HG02763 (cell line): ENCODE data around the gene SLAMF1.
"Not testable (repeated sequence)": the region's sequence is repeated elsewhere in the genome, so short reads cannot be mapped to it uniquely, and the experiment has no call there.

Source experiments
- ATAC-seq: cut with Tn5 transposase; IDR thresholded peaks from one replicate; pipeline ENCODE4 v1.9.1; 2021; ENCODE audit warnings: mild to moderate bottlenecking, moderate library complexity; ENCODE audit not compliant: unreplicated experiment

The SLAMF1 gene

GRCh38 chr1:160646711-160647328 lies at the start of gene SLAMF1:
TSS of gene SLAMF1 (minus strand) at chr1:160647044. CDS start at chr1:160646945, 99 bp downstream.
- ATAC-seq: peak; percentile 43

GRCh38 chr1:160692390-160692789 lies 45.5 kb upstream of the SLAMF1 start:
- not testable (repeated sequence) for ATAC-seq

GRCh38 chr1:160685266-160685665 lies 38.4 kb upstream of the SLAMF1 start:
- no peak for ATAC-seq

- ATAC-seq: no peak
Observed at GRCh38 chr1:160682983-160683865, 36.4 kb upstream of the SLAMF1 start.

- no peak for ATAC-seq
Observed at GRCh38 chr1:160681891-160682140, 35.0 kb upstream of the SLAMF1 start.

- ATAC-seq: no peak
Observed at GRCh38 chr1:160681066-160681890, 34.4 kb upstream of the SLAMF1 start.

GRCh38 chr1:160680399-160680798 lies 33.6 kb upstream of the SLAMF1 start:
- ATAC-seq: no peak

- ATAC-seq: no peak
Observed at GRCh38 chr1:160679893-160680292, 33.0 kb upstream of the SLAMF1 start.

- ATAC-seq: no peak
Observed at GRCh38 chr1:160676869-160677597, 30.2 kb upstream of the SLAMF1 start.

GRCh38 chr1:160675641-160676410 lies 29.0 kb upstream of the SLAMF1 start:
- no peak for ATAC-seq

- no peak for ATAC-seq
Observed at GRCh38 chr1:160674415-160674814, 27.6 kb upstream of the SLAMF1 start.

- no peak for ATAC-seq
Observed at GRCh38 chr1:160672789-160673695, 26.2 kb upstream of the SLAMF1 start.

- ATAC-seq: no peak
Observed at GRCh38 chr1:160671603-160672517, 25.0 kb upstream of the SLAMF1 start.

- ATAC-seq: no peak
Observed at GRCh38 chr1:160670701-160671100, 23.9 kb upstream of the SLAMF1 start.

GRCh38 chr1:160669802-160670201 lies 23.0 kb upstream of the SLAMF1 start:
- no peak for ATAC-seq

- no peak for ATAC-seq
Observed at GRCh38 chr1:160669276-160669675, 22.4 kb upstream of the SLAMF1 start.

GRCh38 chr1:160667896-160668295 lies 21.1 kb upstream of the SLAMF1 start:
- ATAC-seq: no peak

GRCh38 chr1:160666079-160666442 lies 19.2 kb upstream of the SLAMF1 start:
- ATAC-seq: no peak
